Suppressor macrophage treated with lipopolysaccharide for 4 hours (primary cell): ENCODE data around the gene VAX1.

Source experiments
- DNase-seq: peaks from one replicate; pipeline ENCODE4 v3.0.0-alpha.2; 2020

VAX1 gene

GRCh38 chr10:117163954-117164548 is 26.0 kb upstream of the VAX1 start:
- DNase-seq, result no peak

- DNase-seq, result peak; percentile 10
These were observed 25.2 kb upstream of the VAX1 start for GRCh38 chr10:117163061-117163953.

DNA sequence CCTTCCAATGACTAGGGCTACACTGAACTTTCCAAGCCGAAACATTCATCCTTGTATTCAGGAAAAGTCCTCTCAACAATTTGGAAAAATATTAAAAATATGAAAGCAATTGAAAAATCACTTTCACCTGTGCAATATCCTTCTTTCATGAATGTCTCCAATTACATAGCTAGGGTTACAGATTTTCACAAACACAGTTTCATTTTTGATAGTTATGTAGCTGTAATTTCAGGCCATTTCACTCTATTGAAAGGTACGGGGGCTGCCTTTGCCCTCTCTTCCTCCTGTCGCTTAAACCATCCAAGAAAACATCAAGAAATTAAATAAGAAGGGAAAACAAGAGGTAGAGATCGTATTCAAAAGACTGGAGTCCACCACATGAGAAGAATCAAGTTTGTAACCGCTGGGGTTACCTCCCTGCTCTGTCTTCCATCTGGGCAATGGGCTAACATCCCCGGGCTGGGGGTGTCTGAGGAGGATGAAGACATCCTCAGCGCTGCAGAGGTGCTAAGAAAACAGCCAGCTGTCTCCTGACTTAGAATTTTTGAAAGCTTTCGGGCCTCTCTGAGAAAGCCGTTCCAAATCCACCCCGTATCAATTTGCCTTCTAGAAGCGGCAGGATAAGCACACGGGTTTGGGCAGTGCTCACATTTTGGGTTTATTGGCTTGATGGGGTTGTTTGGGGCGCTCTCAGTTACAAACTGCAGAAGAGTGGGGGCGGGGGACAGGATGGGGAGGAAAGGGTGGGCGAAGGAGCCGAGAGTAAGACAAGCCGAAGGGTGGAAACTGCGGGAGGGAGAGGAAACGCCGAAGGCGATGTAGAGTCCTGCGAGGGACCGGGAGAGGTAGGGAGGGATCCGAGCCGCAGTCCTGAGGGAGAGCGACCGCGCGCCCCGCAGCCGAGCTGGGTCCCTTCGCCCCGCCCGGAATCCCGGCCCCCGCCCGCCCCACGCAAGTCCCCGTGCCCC is 24.3 kb upstream of the VAX1 start:
- no peak for DNase-seq

DNA sequence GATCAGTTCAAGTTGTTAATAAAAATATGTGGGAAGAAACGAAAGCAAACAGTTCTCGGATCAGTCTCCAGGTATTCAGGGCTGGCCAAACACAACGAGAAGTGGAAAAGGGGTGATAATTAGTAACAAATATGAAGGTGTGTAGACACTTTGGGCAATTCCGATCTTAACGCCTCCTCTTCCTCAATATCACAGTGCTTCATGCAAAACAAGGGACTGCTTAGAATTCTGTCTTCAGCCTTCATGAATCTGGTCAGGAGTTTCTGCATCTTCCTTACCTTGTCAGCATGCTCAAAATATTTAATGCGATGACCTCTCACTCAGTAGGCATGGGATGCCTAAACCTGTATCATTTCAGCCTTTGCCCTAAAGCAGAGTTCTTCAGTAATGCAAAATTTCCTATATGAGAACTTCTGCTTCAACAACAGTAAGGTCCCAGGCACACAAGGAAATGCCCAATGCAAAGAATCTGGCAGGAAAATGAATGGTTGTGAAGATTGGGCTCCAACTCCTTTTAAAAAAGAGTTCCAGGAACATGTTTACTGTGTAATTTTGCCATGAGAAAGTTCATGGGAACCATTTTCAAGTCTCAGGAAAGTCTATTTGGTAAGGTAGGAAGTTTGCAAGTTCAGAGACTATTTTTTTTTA is 23.4 kb upstream of the VAX1 start:
- DNase-seq, result no peak

GRCh38 chr10:117160567-117160966 is 22.5 kb upstream of the VAX1 start:
- no peak for DNase-seq

DNA sequence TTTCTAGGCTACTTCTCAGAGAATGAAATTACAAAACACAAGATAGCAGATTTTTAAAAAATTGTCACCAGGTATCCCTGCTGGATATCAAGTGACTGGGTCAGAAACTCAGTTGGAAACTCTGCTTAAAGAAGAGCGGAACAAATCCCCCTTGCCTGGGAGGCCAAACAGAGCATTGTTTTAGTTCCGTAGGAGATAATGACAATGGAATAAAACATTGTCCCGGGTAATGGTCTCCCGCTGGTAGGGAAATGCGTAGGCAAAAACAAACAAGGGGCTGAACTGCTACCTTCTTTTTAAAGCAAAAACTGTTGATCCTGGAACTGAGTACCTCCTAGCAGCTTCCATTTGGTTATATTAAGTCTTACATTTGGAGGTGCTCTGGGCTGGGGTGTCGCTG is 21.3 kb upstream of the VAX1 start:
- no peak for DNase-seq

- DNase-seq, result no peak
These were observed 20.2 kb upstream of the VAX1 start for GRCh38 chr10:117158297-117158696.

- no peak for DNase-seq
These were observed 14.6 kb upstream of the VAX1 start for GRCh38 chr10:117152668-117153067.

GRCh38 chr10:117148284-117148683 is 10.2 kb upstream of the VAX1 start:
- DNase-seq, result no peak

- no peak for DNase-seq
These were observed 6.9 kb upstream of the VAX1 start for GRCh38 chr10:117145019-117145418.

DNA sequence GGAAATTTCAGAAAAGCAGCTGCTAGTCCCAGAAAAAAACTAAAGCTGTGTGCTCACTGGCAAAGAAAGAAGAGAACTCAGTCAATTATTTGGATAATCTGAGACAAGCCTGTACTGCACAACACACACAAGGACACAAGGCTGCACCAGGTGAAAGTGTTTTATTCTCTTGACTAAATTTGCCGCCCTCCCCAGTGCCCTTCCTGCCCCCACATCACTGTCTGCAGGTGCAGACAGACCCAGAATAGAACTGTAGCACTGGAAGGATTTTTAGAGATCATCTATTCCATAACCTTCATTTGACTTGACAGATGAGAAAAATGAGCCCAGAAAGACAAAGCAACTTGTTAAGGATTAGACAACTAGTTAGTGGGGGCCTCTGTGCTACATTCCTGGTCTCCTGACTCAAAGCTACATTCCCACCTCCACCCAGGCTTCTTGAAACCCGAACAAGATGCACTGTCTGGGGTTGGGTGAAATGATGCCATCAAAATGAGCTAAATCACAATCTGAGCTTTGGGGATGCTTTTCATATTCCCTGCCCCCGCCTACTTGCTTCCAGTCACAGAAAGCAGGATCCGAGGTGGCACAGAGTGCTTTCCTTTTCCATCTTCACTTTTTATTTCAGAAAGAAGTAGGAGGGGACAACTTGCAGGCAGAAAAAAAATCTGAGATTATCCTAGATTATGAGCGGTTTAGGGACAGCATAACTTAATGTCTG is 5.2 kb upstream of the VAX1 start:
- no peak for DNase-seq

DNA sequence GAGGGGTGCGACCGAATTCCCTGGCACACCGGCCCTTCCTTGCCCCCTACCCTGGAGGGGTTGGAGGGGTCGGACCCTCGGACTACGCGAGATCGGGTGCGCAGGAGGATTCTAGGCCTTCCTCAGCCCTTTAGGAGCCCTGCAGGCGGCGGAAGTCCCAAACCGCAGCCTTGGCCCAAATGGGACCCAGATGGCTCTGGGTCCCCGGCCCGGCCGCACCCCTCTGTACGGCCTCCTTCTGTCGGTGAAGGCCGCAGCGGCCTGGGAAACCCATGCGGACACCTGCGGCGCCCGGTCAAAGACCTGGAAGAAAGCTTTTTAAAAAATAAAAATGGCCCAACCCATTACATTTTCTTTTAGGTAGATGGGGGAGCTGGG is 2.4 kb upstream of the VAX1 start:
- no peak for DNase-seq

DNA sequence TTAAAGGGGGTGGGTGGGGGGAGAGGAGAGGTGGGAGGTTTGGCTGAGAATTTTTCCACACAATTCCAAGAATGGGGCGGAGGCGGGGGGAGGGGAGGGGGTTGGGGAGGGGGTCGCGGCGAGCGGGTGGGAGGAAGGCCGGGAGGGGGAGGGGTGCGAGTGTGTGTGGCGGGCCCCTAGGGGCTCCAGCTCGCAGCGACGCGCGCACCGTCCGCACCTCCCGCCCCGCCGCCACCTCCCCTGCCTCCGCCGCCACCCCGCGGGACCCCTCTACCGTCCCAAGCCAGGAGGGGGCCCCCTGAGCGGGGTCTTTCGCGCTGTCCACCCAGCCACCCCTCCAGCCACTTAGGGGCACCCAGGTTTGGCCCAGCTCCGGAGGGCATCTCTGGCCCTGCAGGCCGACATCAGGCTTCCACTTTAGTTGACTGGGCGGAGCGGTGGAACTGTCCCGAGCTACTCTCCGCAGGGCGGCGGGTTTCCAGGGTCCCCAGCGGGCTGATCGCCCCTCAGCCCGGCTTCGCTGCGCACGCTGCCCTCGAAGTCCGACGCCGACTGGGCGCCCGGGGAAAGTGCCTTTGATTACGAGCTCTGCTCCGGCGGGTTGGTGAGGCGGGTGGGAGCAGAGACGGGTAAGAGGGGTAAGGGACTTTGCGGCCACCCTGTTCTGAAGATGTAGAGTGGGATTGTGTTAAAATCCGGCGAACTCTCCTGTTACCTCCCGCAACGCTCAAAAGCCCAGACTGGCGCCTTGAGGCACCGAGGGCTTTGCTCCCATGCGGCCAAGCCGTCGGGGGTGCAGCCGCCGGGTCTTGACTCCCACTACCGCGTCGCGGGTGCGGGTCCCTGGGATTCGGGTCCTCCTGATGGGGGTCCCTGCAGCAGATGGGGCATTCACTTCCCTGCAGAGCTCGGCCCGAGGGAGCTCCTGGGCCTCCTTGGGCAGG is 1.8 kb upstream of the VAX1 start:
- no peak for DNase-seq

DNA sequence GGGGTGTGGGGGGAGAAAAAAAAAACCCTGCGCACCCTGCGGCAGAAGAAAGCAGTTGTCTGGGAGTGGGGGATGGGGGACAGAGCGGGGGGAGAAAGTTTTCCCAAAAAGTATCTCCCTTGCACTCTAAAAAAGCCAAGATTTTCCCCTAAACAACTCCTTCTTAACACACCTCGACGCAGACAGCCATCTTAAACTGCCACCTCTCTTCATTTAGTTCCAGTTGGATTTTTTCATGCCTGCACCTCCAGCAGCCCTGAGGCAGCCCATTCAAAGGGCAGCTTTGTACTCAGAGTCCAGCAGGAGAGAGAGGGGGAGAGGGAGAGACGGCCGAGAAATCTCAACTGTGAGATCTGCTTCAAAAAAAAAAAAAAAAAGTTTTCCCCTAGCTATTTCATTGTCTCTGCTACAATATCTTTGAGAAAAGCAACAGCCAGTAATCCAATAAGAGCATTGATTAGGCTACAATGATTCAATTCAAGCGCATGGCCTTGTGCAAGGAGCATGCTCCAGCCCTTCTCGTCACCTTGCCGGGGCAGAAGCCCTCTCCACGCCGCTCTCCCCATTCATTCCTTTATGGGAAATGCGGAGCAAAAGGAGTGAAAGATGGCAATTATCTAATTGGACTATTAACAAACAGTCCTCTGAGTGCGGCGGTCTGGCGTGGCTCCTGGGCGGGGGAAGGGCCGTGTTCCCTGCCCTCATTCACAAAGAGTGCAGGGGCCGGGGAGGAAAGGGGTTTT is 939 bp upstream of the VAX1 start:
- DNase-seq, result no peak

- DNase-seq, result peak; percentile 47
These were observed 799 bp downstream of the VAX1 start for GRCh38 chr10:117137031-117137910.

DNA sequence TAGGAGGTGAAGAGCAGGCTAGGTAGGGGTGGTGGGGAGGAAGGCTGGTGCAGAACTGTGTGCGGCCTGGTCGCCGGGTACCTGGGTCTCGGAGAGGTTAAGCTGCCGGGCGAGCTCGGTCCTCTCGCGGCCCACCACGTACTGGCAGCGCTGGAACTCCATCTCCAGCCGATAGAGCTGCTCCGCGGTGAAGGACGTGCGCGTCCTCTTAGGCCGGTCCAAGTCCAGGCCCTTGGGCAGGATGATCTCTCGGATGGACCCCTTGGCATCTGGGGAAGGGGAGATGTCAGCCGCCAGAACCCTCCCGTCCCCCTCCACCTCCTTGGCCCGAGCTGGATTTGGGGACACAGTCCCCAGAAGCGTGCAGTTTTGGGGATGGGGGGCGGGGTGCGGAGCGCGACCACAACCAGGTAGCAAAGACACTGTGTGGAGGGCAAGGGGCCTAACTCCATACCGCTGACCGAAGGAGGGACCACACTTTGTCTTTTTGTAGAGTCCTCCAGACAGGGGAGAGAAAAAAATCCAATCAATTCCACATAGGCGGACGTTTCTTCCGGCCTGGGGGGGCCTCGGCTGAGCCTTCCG is 1.6 kb downstream of the VAX1 start:
- no peak for DNase-seq

GRCh38 chr10:117135480-117136140 is 2.5 kb downstream of the VAX1 start:
- no peak for DNase-seq

DNA sequence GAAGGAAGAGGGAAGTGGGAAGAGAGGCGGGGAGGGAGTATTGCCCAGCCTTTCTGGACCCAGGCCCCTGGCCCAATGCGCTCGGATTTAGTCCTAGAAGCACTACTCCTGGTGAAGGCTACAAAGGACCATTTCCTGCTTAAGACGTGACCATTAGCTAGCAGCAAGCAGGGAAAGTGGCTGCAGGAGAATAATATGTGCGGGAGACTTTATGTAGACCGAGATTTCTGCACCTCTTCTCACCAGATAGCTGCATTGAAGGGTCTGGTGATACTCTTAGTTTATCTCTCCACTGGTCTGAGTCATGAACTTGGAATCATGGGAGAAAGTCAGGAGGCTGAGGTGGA is 3.1 kb downstream of the VAX1 start:
- DNase-seq, result no peak
